Measurements from ENCODE around the gene ZBTB7C. TPM values are rescaled to one million over a fixed set of nuclear protein-coding genes. Genes with fewer than 3 reads are reported as not detected.

Gene ZBTB7C
- total and polyA plus RNA-seq, 10 of the 15 experiments (the other 5 are each of a cell fraction or from before 2014, with no cell fraction given) = under 0.01 to 0.08 (median 0.01) TPM; not detected in 7

DNA sequence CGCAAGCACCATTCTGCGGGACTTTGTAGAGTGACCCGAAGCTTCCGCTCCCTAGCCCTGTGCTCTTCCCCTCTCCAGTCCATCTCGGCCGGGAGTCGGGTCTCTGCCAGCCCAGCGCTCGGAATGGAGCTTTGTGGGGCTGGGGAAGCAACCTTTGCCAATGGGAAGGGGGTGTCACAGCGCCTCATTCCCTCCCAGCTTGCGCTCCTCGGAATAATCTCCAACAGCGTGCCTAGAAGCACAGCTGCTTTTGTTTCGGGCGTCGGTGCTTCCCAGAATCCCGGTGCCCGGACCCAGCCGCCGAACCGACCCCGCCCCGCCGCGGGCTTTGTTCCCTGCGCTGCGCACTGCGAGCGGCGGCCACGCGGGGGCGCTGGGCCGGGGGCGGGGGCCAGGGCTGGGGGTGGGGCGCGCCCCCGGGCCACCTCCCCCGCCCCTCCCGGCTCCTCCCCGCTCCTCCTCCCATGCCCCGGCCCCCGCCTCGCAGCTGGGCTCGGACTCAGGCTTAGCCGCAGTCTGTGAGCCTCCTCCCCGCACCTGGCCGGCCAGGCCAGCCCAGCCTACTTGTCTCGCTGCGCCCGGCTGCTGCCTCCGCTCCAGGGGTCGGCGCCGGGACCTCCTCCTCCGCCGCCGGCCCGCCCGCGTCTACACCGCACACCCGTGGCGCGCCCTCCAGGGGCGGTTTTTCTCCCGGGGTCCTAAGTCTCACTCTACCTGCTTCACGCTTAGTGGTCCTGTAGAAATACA lies 401.1 kb downstream of the ZBTB7C start:
- intact Hi-C loops (cut with micrococcal nuclease; ENCODE audit: unreplicated experiment) = no loop called here

More for the DNA sequence above, 401.1 kb downstream of the ZBTB7C start:
- Histone ChIP-seq H3K27me3 (replicated peaks in 1 of 2; ENCODE audit: control insufficient read depth in 2 of 2, insufficient read depth in 2 of 2, low read length in 1 of 2) (peaks cover 4 to 9% of the 10 kb centered on the region in 2 experiments; a peak in 3 of 4 replicates), H3K9me3 (replicated peaks; ENCODE audit: control insufficient read depth, insufficient read depth, low read length) (no peaks in the 10 kb centered on the region; the same call in 2 of the 3 replicates), H3K27ac (ENCODE audit: control insufficient read depth, insufficient read depth) (no peak overlapping the region), H4K20me1 (ENCODE audit: control insufficient read depth, insufficient read depth) (no peaks in the 10 kb centered on the region), H3K4me2 (ENCODE audit: control insufficient read depth, insufficient read depth) (peak overlapping the region; percentile 67), H3K4me3 (no peak overlapping the region; the same call in 1 of the 2 replicates), H3K36me3 (ENCODE audit: control insufficient read depth in 2 of 2, insufficient read depth in 2 of 2, low read length in 1 of 2) (no peaks in the 10 kb centered on the region), H3K4me1 (ENCODE audit: control insufficient read depth, insufficient read depth, low read length) (no peaks in the 10 kb centered on the region), H3K9ac (ENCODE audit: control insufficient read depth, insufficient read depth, low read length) (no peak overlapping the region), H2AFZ (ENCODE audit: control insufficient read depth, low read depth, low read length) (peak overlapping the region; percentile 10; the same call in 1 of the 2 replicates), H3K79me2 (ENCODE audit: control insufficient read depth, insufficient read depth, low read length) (no peaks in the 10 kb centered on the region)
- 7% methylated on average over 40 of the region's 68 CpGs for WGBS (ENCODE audit: insufficient coverage, insufficient replicate concordance, low lambda C conversion rate, missing lambda C conversion rate)
- CTCF ChIA-PET = no interaction called here
- no peak for DNase-seq (ENCODE audit: low read depth, low spot score)
- POLR2A ChIA-PET = no interaction called here
- ATAC-seq = peak; percentile 49
- RAD21 ChIA-PET (ENCODE audit: unreplicated experiment) = no interaction called here
- TF ChIP-seq EGR1 (IDR thresholded peaks at IDR 0.05; ENCODE audit: borderline replicate concordance in 1 of 2, low read depth in 2 of 2, low read length in 2 of 2) (peak in 1 of 2 experiments; percentile 27; a peak in 1 of 3 replicates), TCF3 (IDR thresholded peaks at IDR 0.05; ENCODE audit: borderline replicate concordance, insufficient read depth, low read depth, low read length) (0 out of 2 replicates have a peak, but pooled peaks have one; percentile 18), ZZZ3 (IDR thresholded peaks at IDR 0.05; ENCODE audit: control insufficient read depth, insufficient read length, low read depth) (no peak), EED (IDR thresholded peaks at IDR 0.05; ENCODE audit: low read depth) (no peak), SRF (IDR thresholded peaks at IDR 0.05; ENCODE audit: low read depth in 2 of 2, low read length in 2 of 2) (no peak), ZSCAN29 (IDR thresholded peaks at IDR 0.05) (0 out of 2 replicates have a peak, but pooled peaks have one; percentile 80)
- TF ChIP-seq, protein P1, sequence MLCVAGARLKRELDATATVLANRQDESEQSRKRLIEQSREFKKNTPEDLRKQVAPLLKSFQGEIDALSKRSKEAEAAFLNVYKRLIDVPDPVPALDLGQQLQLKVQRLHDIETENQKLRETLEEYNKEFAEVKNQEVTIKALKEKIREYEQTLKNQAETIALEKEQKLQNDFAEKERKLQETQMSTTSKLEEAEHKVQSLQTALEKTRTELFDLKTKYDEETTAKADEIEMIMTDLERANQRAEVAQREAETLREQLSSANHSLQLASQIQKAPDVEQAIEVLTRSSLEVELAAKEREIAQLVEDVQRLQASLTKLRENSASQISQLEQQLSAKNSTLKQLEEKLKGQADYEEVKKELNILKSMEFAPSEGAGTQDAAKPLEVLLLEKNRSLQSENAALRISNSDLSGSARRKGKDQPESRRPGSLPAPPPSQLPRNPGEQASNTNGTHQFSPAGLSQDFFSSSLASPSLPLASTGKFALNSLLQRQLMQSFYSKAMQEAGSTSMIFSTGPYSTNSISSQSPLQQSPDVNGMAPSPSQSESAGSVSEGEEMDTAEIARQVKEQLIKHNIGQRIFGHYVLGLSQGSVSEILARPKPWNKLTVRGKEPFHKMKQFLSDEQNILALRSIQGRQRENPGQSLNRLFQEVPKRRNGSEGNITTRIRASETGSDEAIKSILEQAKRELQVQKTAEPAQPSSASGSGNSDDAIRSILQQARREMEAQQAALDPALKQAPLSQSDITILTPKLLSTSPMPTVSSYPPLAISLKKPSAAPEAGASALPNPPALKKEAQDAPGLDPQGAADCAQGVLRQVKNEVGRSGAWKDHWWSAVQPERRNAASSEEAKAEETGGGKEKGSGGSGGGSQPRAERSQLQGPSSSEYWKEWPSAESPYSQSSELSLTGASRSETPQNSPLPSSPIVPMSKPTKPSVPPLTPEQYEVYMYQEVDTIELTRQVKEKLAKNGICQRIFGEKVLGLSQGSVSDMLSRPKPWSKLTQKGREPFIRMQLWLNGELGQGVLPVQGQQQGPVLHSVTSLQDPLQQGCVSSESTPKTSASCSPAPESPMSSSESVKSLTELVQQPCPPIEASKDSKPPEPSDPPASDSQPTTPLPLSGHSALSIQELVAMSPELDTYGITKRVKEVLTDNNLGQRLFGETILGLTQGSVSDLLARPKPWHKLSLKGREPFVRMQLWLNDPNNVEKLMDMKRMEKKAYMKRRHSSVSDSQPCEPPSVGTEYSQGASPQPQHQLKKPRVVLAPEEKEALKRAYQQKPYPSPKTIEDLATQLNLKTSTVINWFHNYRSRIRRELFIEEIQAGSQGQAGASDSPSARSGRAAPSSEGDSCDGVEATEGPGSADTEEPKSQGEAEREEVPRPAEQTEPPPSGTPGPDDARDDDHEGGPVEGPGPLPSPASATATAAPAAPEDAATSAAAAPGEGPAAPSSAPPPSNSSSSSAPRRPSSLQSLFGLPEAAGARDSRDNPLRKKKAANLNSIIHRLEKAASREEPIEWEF (IDR thresholded peaks at IDR 0.05; ENCODE audit: insufficient replicate concordance, low read depth, low read length) = no peak
- TF ChIP-seq, protein P2, sequence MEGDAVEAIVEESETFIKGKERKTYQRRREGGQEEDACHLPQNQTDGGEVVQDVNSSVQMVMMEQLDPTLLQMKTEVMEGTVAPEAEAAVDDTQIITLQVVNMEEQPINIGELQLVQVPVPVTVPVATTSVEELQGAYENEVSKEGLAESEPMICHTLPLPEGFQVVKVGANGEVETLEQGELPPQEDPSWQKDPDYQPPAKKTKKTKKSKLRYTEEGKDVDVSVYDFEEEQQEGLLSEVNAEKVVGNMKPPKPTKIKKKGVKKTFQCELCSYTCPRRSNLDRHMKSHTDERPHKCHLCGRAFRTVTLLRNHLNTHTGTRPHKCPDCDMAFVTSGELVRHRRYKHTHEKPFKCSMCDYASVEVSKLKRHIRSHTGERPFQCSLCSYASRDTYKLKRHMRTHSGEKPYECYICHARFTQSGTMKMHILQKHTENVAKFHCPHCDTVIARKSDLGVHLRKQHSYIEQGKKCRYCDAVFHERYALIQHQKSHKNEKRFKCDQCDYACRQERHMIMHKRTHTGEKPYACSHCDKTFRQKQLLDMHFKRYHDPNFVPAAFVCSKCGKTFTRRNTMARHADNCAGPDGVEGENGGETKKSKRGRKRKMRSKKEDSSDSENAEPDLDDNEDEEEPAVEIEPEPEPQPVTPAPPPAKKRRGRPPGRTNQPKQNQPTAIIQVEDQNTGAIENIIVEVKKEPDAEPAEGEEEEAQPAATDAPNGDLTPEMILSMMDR (IDR thresholded peaks at IDR 0.05 in 2 of 3, conservative IDR thresholded peaks at IDR 0.05 in 1 of 3; ENCODE audit: control insufficient read depth in 2 of 3, extremely low read depth in 1 of 3, insufficient read depth in 1 of 3, low read depth in 3 of 3, low read length in 3 of 3) = peak in 2 of 3 experiments; percentile 16 to 22; a peak in 1 of 6 replicates
- SMC1A ChIA-PET (ENCODE audit: uncharacterized antibody, unreplicated experiment) = no interaction called here
- FAIRE-seq = no peak
- no TSS peak for BruUV-seq (replicated peaks)
- in situ Hi-C loops (cut with MboI) = no loop called here

Data from GM12878 (cell line).